Activated CD4-positive, alpha-beta T cell treated with anti-CD3 and anti-CD28 coated beads for 36 hours (primary cell): ENCODE data around the gene ANKRD44. TPM values are rescaled to one million over a fixed set of nuclear protein-coding genes. Genes with fewer than 3 reads are reported as not detected.
A peak's percentile ranks its signal among the peaks of the same experiment; 100 is the strongest.

Source experiments
- ATAC-seq: fragments of 200-7000 bp; cut with Tn5 transposase; one replicate; pipeline ENCODE4 v1.10.0; 2021; ENCODE audit warnings: mild to moderate bottlenecking, moderate library complexity
- CTCF ChIA-PET: fragments of 350-600 bp; sonication (Branson Sonifier 250); formaldehyde crosslinking; loops from one replicate; lab custom pipeline; 2021; ENCODE audit warnings: antibody characterized with exemption; lab: Charles Lee
- POLR2A ChIA-PET: fragments of 350-600 bp; sonication (Branson Sonifier 250); formaldehyde crosslinking; loops from one replicate; lab custom pipeline; 2021; ENCODE audit warnings: antibody characterized with exemption, inconsistent platforms; lab: Charles Lee
- DNase-seq: peaks from one replicate; pipeline ENCODE4 v3.0.0-alpha.2; 2020
- H3K27ac Mint-ChIP-seq: one replicate; pipeline ENCODE4 v1.8.0; 2021; ENCODE audit warnings: mixed read lengths
- H3K27me3 Mint-ChIP-seq: one replicate; pipeline ENCODE4 v1.8.0; 2021; ENCODE audit warnings: mixed read lengths
- H3K36me3 Mint-ChIP-seq: one replicate; pipeline ENCODE4 v1.8.0; 2021; ENCODE audit warnings: low read depth, mixed read lengths
- H3K4me1 Mint-ChIP-seq: one replicate; pipeline ENCODE4 v1.8.0; 2021; ENCODE audit warnings: mixed read lengths
- H3K4me3 Mint-ChIP-seq: one replicate; pipeline ENCODE4 v1.8.0; 2021; ENCODE audit warnings: mild to moderate bottlenecking, moderate library complexity, mixed read lengths
- H3K9me3 Mint-ChIP-seq: one replicate; pipeline ENCODE4 v1.8.0; 2021; ENCODE audit warnings: low read depth, mixed read lengths
- intact Hi-C, 2 experiments: fragments of 100-400 bp; cut with DNase I in 1 of 2; cut with micrococcal nuclease in 1 of 2; formaldehyde crosslinking; loops; one replicate each; pipeline versions ENCODE4 v1.14.2 to v1.15.1; 2022 to 2024; cut with DNase I, micrococcal nuclease
- total RNA-seq, 2 experiments: library from RNA; stranded (reverse); gene quantifications; one replicate each; pipeline ENCODE4 v1.2.3, GENCODE V29; 2021

ANKRD44 gene
- total RNA-seq, 2 experiments from 2014 or later: 122 to 181 TPM

DNA sequence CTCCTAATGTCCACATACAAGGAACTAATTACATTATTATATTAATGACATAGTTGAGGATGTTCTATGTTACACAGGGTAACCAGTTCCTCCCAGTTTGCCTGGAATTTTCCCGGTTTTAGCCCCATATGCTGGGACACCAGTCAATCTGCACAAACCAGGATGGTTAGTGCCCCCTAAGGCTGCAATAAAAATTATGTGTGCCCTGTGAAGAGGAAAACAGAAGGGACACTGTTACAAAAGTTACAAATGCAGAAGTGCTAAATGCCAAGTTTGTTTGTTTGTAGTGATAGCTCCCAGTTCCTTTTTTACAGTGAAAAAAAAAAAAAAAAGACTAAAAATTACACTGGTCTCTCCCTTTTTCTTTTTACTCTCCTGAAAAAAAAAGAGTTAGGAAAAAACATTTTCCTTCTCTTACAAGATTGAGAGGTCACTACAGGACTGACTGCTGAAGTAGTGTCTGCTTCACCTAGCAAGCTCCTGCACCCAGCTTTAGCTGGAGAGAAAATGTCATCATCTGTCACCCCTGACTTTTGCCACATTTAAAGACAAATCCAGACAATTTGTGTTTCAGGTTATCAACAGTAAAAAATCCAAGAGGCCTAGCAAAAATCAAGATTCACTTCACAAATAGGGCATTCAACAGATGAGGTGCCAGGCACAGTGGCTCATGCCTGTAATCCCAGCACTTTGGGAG lies 3.2 kb downstream of the ANKRD44 start:
- H3K27me3 Mint-ChIP-seq: no peaks in the 10 kb centered on the region
- intact Hi-C loops: loop anchor here (5.0 to 10.0 kb wide), 5 partner anchors 125 to 1143 kb away; partner anchors contain the start of gene STK17B (in 1 of the 2)
- ATAC-seq (no peak), DNase-seq (no peak)
- peaks cover 68% of the 10 kb centered on the region for H3K4me1 Mint-ChIP-seq
- ChIA-PET CTCF (interaction anchor here (0.8 to 7.6 kb wide), 11 partner anchors 11 to 194 kb away, joined by 3 to 53 read pairs (median 5); no protein-coding TSS in a partner anchor), POLR2A (interaction anchor here (0.6 to 3.6 kb wide), 7 partner anchors 13 to 109 kb away, joined by 3 to 23 read pairs (median 4); no protein-coding TSS in a partner anchor)
- H3K4me3 Mint-ChIP-seq: peak overlapping the region; percentile 93
- peaks cover 20% of the 10 kb centered on the region for H3K36me3 Mint-ChIP-seq
- no peaks in the 10 kb centered on the region for H3K9me3 Mint-ChIP-seq
- H3K27ac Mint-ChIP-seq: peak overlapping the region; percentile 98

DNA sequence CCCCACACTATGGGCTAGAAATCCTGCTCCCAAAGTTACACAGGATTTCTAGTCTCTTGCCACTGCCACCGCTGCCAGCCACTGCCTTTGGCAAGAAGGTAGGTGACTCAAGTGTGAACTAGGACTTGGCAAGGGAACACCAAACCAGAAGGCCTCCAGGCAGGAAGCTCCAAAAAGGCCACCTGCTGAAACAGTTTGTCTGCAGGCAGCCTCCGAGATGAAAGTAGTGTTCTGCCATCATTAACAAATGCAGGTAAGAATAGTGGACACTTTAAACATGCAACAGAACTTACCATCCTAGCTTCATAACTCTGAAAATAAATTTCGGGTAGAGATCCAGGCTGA lies 3.9 kb downstream of the ANKRD44 start:
- Mint-ChIP-seq H3K27ac (peak overlapping the region; percentile 98), H3K27me3 (no peaks in the 10 kb centered on the region), H3K4me3 (peak overlapping the region; percentile 93), H3K9me3 (no peaks in the 10 kb centered on the region), H3K36me3 (peaks cover 25% of the 10 kb centered on the region), H3K4me1 (peaks cover 67% of the 10 kb centered on the region)
- DNase-seq (peak; percentile 63), ATAC-seq (no peak)
- CTCF ChIA-PET: interaction anchor here (1.1 to 6.2 kb wide), 4 partner anchors 38 to 193 kb away, joined by 3 to 32 read pairs (median 4); no protein-coding TSS in a partner anchor
- intact Hi-C loops: loop anchor here (5.0 to 10.0 kb wide), 5 partner anchors 126 to 1142 kb away; partner anchors contain the start of gene STK17B (in 1 of the 2)
- POLR2A ChIA-PET: interaction anchor here (0.7 to 3.6 kb wide), 3 partner anchors 18 to 108 kb away, joined by 3 to 23 read pairs (median 6); no protein-coding TSS in a partner anchor

- peaks cover 67% of the 10 kb centered on the region for H3K4me1 Mint-ChIP-seq
- peaks cover 28% of the 10 kb centered on the region for H3K36me3 Mint-ChIP-seq
These were observed 4.4 kb downstream of the ANKRD44 start for GRCh38 chr2:197306024-197306695.

DNA sequence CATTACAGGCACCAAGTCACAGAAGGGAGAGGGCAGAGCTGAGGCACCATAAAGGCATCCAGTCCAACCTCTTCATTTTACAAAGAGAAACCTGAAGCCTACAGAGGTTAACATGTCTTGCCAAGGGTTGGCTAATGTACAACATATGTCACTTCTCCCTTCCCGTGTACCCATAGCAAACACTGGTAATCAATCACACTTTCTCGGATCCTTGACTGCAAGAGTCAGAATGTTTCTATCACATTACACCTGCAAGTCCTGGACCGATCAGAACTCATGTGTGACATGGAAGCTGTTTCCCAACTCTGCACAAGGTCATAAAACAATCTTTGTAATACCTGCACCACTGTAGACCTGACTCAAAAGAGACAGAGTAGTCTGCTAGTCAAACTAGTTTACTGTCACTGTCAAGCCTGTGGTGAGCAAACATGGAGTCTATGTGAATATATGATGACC lies 6.0 kb downstream of the ANKRD44 start:
- H3K27ac Mint-ChIP-seq: peak overlapping the region; percentile 98
- peaks cover 38% of the 10 kb centered on the region for H3K36me3 Mint-ChIP-seq
- ATAC-seq (peak; percentile 70), DNase-seq (peak; percentile 56)
- ChIA-PET POLR2A (interaction anchor here (0.6 to 1.4 kb wide), 8 partner anchors 25 to 106 kb away, joined by 3 to 8 read pairs (median 5); no protein-coding TSS in a partner anchor), CTCF (interaction anchor here (0.7 to 3.2 kb wide), 14 partner anchors 9 to 528 kb away, joined by 3 to 21 read pairs (median 4); no protein-coding TSS in a partner anchor)
- peaks cover 80% of the 10 kb centered on the region for H3K4me1 Mint-ChIP-seq
- no peaks in the 10 kb centered on the region for H3K9me3 Mint-ChIP-seq
- no peaks in the 10 kb centered on the region for H3K27me3 Mint-ChIP-seq
- intact Hi-C loops: loop anchor here (1.0 to 10.0 kb wide), 7 partner anchors 8 to 1140 kb away; partner anchors contain the start of gene STK17B (in 1 of the 2)
- H3K4me3 Mint-ChIP-seq: peak overlapping the region; percentile 93

More at GRCh38 chr2:197306024-197306695, 4.4 kb downstream of the ANKRD44 start:
- ATAC-seq (no peak), DNase-seq (peak; percentile 12)
- H3K27ac Mint-ChIP-seq: peak overlapping the region; percentile 98
- H3K9me3 Mint-ChIP-seq: no peaks in the 10 kb centered on the region
- intact Hi-C loops: loop anchor here (5.0 to 10.0 kb wide), 5 partner anchors 126 to 1141 kb away; partner anchors contain the start of gene STK17B (in 1 of the 2)
- POLR2A ChIA-PET: interaction anchor here (0.7 to 3.6 kb wide), 3 partner anchors 13 to 107 kb away, joined by 3 to 23 read pairs (median 3); no protein-coding TSS in a partner anchor
- H3K27me3 Mint-ChIP-seq: no peaks in the 10 kb centered on the region
- H3K4me3 Mint-ChIP-seq: peak overlapping the region; percentile 93
- CTCF ChIA-PET: interaction anchor here (0.7 to 6.2 kb wide), 13 partner anchors 27 to 192 kb away, joined by 3 to 32 read pairs (median 4); no protein-coding TSS in a partner anchor

GRCh38 chr2:197300139-197300538 lies 10.4 kb downstream of the ANKRD44 start:
- DNase-seq (no peak), ATAC-seq (peak; percentile 2)
- ChIA-PET POLR2A (no interaction called here), CTCF (interaction anchor here (0.7 to 1.8 kb wide), 2 partner anchors 47 to 93 kb away, joined by 3 to 4 read pairs; no protein-coding TSS in a partner anchor)
- H3K4me3 Mint-ChIP-seq: no peak overlapping the region
- H3K36me3 Mint-ChIP-seq: peaks cover 67% of the 10 kb centered on the region
- no peaks in the 10 kb centered on the region for H3K27me3 Mint-ChIP-seq
- peak overlapping the region; percentile 93 for H3K27ac Mint-ChIP-seq
- intact Hi-C loops: loop anchor here in 1 of 2 experiments (10.0 kb wide), 1 partner anchor 1135 kb away; no protein-coding TSS in a partner anchor
- H3K4me1 Mint-ChIP-seq: peaks cover 95% of the 10 kb centered on the region
- H3K9me3 Mint-ChIP-seq: peaks cover 12% of the 10 kb centered on the region

DNA sequence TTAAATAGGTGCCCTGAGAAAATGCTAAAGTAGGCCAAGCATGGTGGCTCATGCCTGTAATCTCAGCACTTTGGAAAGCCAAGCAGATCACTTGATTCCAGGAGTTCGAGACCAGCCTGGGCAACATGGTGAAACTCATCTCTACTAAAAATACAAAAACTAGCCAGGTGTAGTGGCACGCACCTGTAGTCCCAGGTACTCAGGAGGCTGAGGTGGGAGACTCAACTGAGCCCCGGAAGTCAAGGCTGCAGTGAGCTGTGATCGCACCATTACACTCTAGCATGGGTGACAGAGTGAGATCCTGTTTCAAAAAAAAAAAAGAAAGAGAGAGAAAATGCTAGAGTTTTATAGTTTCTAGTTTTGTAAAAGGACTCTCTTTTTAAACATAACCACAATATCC lies 12.0 kb downstream of the ANKRD44 start:
- peaks cover 98% of the 10 kb centered on the region for H3K4me1 Mint-ChIP-seq
- H3K36me3 Mint-ChIP-seq: peaks cover 67% of the 10 kb centered on the region
- no peaks in the 10 kb centered on the region for H3K27me3 Mint-ChIP-seq
- ChIA-PET CTCF (interaction anchor here (1.2 kb wide), 1 partner anchor 89 kb away, joined by 3 read pairs; no protein-coding TSS in a partner anchor), POLR2A (no interaction called here)
- peaks cover 12% of the 10 kb centered on the region for H3K9me3 Mint-ChIP-seq
- peak overlapping the region; percentile 18 for H3K4me3 Mint-ChIP-seq
- DNase-seq (no peak), ATAC-seq (no peak)
- H3K27ac Mint-ChIP-seq: peak overlapping the region; percentile 93
- intact Hi-C loops: no loop called here

GRCh38 chr2:197297772-197298318 lies 12.7 kb downstream of the ANKRD44 start:
- peak overlapping the region; percentile 18 for H3K4me3 Mint-ChIP-seq
- H3K4me1 Mint-ChIP-seq: peaks cover 98% of the 10 kb centered on the region
- peaks cover 64% of the 10 kb centered on the region for H3K36me3 Mint-ChIP-seq
- DNase-seq: no peak
- peak; percentile 57 for ATAC-seq
- POLR2A ChIA-PET: interaction anchor here (0.6 to 0.9 kb wide), 2 partner anchors 11 to 12 kb away, joined by 4 to 5 read pairs; no protein-coding TSS in a partner anchor
- H3K27me3 Mint-ChIP-seq: no peaks in the 10 kb centered on the region
- intact Hi-C loops: loop anchor here in 1 of 2 experiments (1.0 to 2.0 kb wide), 4 partner anchors 10 to 85 kb away; no protein-coding TSS in a partner anchor
- peak overlapping the region; percentile 93 for H3K27ac Mint-ChIP-seq
- peaks cover 12% of the 10 kb centered on the region for H3K9me3 Mint-ChIP-seq
- CTCF ChIA-PET: interaction anchor here (0.8 to 1.9 kb wide), 8 partner anchors 10 to 184 kb away, joined by 3 to 8 read pairs (median 4); no protein-coding TSS in a partner anchor

- Mint-ChIP-seq H3K4me3 (peak overlapping the region; percentile 67), H3K27me3 (no peaks in the 10 kb centered on the region), H3K36me3 (peaks cover 66% of the 10 kb centered on the region), H3K4me1 (peaks cover 98% of the 10 kb centered on the region), H3K9me3 (peaks cover 12% of the 10 kb centered on the region), H3K27ac (peak overlapping the region; percentile 93)
- no peak for ATAC-seq
- DNase-seq: no peak
- intact Hi-C loops: loop anchor here in 1 of 2 experiments (1.0 to 2.0 kb wide), 4 partner anchors 11 to 84 kb away; no protein-coding TSS in a partner anchor
- CTCF ChIA-PET: interaction anchor here (0.9 to 3.0 kb wide), 8 partner anchors 10 to 184 kb away, joined by 3 to 11 read pairs (median 4); no protein-coding TSS in a partner anchor
- POLR2A ChIA-PET: interaction anchor here (0.6 to 0.9 kb wide), 2 partner anchors 11 kb away, joined by 4 to 5 read pairs; no protein-coding TSS in a partner anchor
These were observed 13.3 kb downstream of the ANKRD44 start for GRCh38 chr2:197297266-197297665.

DNA sequence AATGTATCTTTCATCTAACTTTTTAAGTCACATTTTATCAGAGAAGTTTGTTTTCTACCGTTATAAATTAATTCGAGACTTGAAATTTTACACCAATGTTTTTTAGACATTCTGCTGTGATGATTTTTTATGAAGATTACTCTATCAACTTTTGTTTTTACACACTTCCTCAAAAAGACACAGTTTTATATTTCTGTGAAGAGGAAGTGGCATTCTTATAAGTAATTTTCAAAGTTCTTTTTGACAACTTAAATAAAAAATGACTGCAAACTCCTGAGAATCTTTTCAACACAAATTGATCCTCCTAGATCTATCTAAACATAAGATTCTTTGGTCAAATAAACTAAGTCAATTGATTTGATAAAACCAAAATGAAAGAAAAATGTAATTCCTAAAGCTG lies 13.7 kb downstream of the ANKRD44 start:
- DNase-seq: no peak

More for the DNA sequence above, 13.7 kb downstream of the ANKRD44 start:
- Mint-ChIP-seq H3K27me3 (no peaks in the 10 kb centered on the region), H3K4me3 (peak overlapping the region; percentile 67), H3K4me1 (peaks cover 99% of the 10 kb centered on the region), H3K36me3 (peaks cover 66% of the 10 kb centered on the region), H3K9me3 (peaks cover 13% of the 10 kb centered on the region), H3K27ac (peak overlapping the region; percentile 93)
- intact Hi-C loops: loop anchor here (1.0 to 2.0 kb wide), 5 partner anchors 7 to 84 kb away; no protein-coding TSS in a partner anchor
- no peak for ATAC-seq
- ChIA-PET POLR2A (interaction anchor here (0.9 kb wide), 1 partner anchor 12 kb away, joined by 4 read pairs; no protein-coding TSS in a partner anchor), CTCF (interaction anchor here (1.2 to 3.0 kb wide), 7 partner anchors 9 to 91 kb away, joined by 3 to 11 read pairs (median 4); no protein-coding TSS in a partner anchor)
